SIG-M5 treated with dmso at 0.1 percent for 504 hours (cell line): ENCODE measurements around the gene SLC5A10.

Experiments
- DNase-seq: peaks from one replicate; lab custom pipeline; 2025; ENCODE audit not compliant: unreplicated experiment; lab: John Stamatoyannopoulos, UW

Gene SLC5A10

DNA sequence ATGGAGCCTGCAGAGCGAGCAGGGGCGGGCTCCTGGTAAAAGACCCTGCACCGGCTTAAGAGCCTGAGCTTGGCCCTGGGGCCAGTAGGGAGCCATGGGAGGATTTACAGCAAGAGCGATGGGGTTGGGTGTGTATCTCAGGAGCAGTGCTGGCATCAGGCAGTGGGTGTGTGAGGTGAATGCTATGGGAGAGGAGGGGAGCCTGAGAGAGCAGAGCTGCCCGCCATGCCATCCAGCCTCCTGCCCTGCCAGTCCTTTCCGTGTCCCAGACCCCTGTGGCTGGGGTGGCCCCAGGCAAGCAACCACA is 29.3 kb downstream of the SLC5A10 start:
- DNase-seq: no peak

DNA sequence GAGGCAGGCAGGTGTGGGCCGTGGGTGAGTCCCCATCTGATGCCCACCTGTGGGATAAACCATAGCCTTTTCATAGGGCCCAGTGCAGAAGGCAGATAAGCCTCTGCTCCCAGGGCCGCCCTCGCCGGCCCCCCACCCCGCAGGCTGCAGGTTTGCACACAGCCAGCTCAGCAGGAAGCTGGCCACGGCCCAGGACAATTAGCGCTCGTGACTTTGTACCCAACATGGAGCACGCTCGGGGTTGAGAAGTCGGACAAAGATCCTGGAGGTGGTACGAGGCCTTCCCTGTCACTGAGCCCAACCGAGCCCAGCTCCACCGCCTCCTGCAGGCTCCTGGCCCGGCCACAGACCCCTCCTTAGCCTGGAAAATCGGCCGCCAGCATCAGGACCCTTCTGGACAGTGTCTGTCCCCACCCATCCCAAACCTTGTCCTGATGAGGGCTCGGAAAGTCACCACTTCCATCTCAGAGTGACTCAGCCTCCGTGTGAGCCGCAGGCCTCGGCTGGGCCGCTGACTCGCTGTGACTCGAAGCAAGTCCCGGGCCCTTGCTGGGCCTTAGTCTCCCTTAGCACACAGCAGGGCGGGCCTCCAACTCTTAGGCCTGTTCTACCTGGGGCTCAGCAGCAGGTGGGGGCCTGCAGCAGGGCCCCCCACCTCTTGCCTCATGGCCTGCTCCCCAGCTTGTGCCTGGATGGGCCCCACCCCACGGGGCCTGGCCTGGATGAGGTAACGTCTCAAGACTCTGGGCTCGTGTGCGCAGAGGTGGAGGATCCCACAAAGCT is 29.9 kb downstream of the SLC5A10 start:
- DNase-seq: no peak

DNA sequence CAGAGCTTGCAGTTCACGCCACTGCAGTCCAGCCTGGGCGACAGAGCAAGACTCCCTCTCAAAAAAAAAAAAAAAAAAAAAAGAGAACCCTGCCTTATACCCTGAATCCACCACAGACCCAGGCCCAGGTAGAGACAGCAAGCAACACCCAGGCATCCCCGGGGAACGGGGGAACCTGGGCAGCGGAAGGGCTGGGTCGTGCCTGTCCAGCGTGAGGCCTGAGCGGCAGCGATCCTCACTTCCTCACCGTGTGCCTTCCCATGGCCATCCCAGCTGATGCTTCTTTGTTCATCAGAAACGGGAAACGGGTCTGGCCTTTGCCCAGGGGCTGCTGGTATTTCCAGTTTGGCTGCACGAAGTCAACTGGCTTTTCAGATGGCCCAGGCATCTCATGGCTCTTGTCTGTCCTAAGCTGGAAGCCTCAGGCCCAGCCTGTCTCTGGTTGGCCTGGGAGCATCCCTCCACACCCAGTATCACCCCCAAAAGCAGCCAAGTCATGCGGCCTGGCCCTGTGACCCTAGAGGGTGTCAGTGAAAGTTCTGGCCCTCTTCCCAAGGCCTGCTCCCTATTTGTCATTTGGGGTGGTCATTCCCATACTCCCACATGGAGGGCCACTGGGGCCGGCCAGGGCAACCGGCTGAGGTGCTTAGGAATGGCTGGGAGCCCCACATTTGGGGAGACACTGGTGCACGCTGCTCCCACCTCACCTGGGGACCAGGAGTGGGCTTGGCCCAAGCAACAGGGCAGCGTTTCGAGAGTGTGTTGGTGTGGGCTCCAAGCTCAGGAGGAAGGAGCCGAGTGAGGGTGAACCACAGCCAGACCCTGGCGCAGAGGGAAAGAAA is 32.5 kb downstream of the SLC5A10 start:
- DNase-seq: no peak

DNA sequence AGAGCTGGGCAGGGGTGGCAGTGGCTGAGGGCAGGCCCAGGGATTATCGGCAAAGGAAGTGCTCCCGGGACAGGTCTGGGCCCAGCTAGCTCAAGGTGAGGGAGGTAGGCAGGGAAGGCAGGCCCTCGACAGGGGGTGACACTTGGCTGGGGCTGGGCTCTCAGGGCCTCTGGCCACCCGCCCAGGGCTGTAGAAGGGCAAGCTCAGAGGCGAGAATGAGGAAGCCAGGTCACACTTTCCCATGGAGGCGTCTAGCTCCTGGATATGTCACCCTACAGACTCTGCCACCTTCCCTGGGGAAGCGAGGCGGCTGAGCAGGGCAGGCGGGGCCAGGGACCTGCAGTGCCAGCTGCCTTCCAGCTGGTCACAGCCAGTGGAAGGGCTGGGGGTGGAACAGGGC is 33.5 kb downstream of the SLC5A10 start:
- DNase-seq: no peak

DNA sequence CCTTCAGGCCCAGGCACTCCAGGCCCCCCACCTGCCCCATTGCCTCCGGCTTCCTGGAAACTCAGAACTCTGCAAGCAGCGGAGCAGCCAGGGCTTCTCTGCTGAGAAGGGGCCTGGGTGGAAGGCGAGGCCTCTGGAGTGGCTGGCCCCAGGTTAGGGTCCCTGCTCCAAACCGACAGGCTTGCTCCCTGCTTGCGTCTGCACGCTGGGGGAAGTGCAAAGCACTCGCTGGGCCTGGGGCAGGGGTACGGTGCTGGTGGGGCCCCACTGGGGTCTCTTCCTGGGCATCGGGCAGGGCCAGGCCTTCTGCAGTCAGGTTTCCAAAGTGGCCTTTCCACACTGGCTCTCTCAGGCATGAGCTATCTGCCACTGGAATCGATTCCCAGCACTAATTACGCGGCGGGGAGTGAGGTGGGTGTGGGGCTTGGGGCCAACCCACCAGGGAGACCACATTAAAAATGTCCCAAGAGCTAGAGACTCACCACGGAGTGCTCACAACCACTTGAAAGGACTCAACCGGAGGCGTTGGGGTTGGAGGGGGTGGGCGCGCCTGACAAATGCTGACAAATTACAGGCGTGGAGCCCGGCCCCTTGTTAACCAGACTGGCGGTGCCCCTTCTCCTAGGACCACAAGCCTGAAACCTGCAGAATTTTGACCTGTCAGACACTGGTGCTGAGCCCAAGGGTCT is 34.7 kb downstream of the SLC5A10 start:
- DNase-seq: no peak

DNA sequence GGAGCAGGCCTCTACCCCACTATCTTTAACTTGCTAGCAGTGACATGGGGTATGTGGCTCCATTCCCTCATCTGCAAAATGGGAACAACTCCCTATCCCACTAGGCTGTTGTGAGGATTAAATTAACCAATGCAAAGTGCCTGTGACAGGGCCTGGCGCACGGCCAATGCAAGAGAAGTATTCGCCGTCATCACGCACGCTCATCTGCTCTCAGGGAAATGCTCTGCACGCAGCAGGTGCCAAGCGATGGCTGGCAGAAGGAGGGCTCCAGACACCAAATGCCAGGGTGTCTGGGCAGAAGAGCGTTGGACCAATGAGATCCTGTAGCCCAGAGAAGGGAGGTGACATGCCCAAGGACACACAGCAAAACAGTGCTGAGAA is 35.3 kb downstream of the SLC5A10 start:
- no peak for DNase-seq

DNA sequence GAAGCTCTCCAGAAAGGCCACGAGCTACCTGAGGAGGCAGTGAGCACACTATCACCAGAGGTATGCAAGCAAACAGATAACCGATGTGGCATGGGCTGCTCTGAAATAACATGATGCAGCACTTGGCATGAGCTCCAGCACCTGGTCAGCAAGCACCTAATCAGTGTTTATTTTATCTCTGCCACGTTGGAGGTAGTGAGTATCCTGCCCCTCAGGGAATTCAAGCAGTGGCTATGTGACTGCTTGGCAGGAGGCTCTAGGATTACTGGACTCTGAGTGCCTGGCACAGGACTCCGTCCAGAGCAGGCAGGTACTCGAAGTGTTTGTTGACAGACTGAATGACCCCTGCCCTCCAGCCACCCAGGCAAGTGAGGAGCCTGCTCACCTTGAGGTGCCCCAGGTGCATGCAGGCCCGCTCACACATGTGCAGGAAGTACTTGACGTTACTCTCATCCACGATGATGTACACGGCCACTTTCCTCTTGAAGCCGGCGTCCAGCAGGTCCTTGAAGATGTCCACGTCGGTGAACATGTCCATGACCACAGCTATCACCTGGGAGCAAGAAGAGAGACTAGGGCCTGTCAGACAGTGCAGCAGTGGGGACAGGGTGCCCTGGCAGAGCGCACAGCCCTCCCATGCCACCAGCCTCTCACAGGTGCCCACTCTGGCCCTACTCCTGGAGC is 36.0 kb downstream of the SLC5A10 start:
- no peak for DNase-seq

DNA sequence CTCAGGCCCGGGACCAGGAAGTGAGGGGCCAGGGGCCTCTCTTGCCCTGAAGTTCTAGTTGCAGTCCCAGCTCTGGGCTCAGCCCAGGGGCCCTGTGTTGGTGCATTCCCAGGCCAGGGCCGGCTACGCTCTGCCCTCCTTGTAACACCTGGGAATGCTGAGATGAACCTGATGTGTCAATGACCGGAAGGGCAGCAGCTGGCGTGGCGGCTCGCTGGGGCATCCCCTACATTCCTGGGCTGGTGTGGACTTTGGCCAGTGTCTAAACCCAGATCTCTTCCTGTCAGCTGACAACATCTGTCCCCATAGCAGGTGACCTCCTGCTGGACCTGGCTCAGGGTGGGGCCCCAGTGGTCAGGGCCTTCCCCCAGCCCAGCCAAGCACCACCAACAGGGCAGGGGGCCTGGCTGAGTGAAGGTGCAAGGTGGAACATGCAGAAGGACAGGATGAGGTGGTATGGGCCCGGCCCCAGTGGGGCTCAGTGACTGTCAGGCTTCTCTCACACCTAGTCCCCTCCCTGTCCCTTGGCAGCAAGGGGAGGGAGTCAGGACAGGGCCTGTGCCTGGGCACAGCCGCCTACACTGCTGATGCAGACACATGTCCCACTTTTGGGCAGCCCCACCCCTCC is 36.7 kb downstream of the SLC5A10 start:
- DNase-seq: no peak

DNA sequence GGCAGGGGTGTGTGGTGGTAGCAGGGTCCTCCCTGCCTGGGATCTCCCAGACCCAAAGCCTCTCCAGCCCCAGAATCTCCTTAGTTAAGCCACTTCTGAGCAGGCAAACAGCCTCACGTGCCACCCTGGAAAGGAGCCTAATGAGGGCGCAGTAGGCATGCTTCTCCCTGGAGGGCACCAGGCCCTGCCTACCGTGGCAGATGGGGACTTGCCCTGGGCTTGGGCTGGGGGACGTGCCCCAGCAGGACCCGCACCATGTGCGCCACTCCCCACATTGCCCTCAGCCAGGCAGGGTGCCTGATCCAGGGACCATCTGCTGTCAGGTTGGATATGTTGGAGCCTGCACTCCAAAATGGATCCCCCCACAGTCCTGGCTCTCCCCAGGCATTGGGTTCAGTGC is 38.4 kb downstream of the SLC5A10 start:
- DNase-seq: no peak

DNA sequence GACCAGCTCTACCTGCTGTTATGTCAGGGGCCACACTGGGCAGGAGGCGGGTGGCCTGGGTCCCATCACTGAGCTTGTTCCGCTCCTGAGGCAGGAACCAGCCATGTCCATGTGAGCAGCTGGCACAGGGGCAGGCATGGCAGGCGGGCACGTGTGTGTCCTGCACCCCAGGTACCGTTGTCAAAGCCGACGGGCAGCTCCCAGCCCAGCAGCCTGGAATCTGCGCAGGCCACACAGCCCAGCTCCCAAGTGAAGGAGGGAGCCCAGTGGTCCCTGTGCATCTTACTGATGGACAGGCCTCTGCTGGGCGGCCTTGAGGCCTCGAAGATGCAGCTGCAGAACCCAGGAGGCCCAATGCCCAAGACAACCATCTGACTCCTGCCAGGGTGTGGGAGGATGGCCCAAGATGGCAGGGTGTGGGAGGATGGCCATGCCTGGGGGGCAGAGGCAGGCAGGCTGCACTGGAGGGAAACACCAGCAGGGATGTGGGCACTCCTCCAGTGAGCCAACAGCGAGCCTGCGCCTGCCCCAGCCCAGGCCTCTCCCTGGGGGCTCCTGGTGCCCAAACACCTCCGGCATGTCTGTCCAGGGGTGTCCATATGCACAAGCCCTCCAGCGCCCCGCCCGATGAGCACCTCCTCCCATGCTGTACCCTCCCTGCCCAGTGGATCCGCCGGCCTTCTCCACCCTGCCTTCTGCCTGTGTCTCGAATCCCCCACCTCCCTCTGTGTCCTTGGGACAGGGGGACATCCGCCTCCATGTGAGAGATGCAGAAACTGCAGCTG is 39.8 kb downstream of the SLC5A10 start:
- DNase-seq: no peak

DNA sequence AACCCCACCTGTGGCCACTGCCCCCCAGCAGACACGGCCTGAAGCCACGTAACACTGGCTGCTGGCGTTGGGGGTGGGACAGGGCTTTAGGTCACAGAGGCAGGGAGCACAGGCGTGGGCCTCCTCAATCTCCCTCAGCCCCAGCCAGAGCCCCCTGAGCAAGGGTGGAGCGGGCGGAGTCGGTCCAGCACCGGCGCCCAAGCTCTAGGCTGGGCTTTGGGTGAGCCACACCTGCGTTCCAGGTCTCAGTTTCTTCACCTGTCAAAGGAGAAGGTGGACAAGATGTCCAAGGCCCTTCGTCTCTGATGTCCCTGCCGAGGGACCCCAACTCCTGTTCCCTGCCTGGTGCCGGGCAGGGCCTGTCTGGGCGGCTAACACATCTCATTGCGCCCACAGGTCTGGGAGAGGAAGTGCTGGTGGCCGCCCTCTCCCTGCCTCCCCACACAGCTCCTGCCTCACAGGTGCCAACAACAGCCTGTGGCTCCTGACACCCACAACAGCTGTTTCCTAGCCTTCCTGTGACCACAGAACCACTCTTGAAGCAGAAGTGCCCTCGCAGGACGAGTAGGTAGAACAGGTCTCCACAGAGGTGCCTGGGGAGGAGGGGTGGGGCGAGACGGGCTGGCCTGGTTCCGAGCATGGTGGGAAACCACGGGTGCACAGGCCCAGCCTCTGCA is 40.6 kb downstream of the SLC5A10 start:
- no peak for DNase-seq

DNA sequence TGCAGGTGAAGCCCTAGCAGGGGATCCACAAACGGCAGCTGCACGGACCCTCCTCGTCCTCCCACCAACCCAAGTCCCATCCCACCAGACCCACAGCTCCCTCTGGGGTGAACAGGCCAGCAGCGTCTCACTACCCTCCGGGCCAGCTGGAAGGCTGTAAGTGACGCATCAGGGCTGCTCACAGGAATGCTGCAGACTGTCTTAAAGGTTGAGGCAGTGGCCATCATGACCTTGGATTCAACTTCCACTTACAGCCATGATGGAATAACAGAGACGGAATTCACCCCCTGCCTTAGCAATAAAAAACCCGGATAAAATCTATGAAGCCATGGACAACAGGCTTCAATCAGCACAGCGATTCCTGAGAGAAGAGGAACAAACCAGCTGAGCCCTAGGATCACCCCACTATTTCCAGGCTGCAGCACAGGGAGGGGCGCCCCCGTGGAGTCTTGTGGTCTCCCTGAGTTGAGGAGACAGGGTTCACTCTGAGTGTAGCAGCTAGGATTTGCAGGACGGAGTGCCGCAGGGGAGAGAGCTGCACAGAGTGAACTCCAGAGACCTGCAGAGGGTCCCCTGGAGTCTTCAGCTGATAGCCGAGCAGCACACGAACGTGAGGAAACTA is 42.1 kb downstream of the SLC5A10 start:
- DNase-seq: no peak

DNA sequence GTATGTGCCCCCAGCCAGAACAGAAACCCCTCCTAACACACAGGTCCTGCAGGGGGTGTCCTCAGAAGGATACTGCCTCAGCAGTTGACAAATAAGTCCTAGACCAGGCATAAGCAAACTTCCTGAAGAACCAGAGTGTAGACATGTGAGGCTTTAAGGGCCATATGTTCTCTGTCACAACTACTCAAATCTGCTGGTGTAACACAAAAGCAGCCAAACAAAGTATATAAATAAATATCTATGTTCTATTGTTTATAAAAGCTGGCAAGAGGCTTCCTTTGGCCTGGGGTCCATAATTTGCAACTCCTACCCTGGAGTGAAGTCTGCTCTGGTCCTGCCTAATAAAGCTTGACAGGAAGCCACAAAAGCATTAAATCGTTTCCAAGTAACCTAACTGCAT is 42.7 kb downstream of the SLC5A10 start:
- no peak for DNase-seq

DNA sequence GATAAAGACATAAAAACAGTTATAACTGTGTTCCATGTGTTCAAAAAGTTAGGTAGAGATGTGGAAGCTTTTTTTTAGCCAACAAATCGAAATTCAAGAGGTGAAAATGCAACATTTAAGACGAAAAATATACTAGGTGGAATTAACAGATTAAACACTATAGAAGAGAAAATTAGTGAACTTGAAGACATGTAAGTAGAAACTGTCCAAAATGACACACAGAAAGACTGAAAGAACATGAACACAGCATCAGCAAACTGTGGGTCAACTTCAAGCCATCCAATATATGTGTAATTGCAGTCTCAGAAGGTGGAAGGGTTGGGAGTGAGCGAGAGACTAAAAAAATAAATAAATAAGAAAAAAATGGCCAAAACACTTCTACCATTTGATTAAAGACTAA is 43.3 kb downstream of the SLC5A10 start:
- DNase-seq: no peak

DNA sequence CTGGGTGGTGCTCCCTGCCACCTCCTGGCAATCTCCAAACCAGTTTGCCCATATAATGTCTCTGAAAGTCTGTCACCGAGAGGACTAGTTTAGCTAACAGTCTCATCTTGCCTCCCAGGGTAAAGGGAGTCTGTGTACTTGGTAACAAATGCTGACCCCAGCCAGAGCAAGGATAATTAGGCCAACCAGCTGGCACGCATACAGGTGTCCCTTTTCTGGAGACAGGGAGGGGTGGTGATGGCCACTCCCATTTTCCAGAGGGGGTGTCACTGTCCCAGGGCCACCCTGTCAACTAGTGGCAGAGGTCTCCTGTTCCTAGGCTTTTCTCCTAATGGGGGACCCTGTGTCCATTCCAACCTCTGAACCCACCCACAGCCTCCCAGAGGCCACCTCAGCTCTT is 44.5 kb downstream of the SLC5A10 start:
- no peak for DNase-seq

DNA sequence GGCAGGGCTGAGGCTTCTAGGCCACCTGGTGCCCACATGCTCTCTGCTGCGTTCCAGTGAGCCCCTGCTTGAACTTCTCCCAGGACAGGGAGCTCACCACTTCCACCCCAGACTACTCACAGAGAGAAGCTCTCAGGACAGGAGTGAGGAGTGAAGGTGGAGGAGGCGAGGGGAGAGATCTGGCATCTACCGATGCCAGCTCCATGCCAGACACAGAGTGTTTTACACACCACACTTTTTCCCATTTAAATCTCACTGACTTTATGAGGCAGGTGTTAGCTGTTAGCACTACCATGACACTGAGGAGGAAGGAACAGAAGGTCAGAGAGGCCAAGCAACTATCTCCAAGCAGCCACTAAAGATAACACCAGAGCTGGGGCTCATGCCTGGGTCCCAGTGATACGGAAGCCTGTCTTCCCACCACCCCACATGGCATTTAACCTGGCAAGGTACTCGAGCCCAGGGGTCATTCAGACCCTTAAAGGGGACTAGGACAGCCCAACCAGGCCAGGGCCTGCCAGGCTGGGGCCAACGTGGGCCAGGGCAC is 45.8 kb downstream of the SLC5A10 start:
- DNase-seq: no peak

DNA sequence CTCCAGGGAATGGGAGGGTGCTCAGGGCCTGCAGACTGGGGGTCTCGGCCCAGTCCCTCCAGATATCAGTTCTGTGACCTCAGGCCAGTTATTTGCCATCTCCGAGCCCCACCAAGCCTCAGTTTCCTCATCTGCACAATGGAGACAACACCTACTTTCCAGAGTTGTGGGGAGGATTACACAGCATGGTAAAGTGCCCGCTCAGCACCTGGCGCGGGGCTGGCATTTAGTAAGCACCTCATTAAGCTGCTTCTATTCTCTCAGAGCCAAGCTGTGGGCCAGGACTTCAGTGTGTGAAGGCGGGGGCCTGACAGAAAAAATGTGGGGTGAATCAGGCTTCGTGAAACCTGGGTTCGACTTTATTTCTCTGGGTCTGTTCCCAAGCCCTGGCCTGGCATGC is 47.4 kb downstream of the SLC5A10 start:
- DNase-seq: no peak

DNA sequence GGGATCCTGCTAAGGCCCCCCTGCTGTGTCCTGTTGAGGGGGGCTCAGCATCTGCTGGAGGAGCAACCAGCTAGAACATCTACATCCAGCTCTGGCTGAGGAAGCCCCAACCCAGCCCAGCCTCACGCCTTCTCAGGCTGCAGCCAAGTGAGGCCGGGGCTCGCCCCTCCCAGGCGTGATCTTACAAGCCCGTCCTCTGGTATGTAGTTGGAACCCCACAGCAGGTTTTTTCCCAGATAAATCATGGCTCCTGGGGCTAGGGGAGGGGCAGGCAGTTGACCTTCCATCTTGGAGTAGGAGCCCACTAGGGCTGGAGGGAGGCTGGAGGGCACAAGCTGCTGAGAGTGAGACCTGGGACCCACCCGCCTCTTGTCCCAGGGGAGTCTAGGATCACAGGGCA is 47.9 kb downstream of the SLC5A10 start:
- no peak for DNase-seq
